Left ventricle myocardium inferior (tissue), 1 donor: ENCODE data around the gene GPR62. TPM values are rescaled to one million over a fixed set of nuclear protein-coding genes. Genes with fewer than 3 reads are reported as not detected.

ENCODE experiments used
- DNase-seq: peaks from one replicate; pipeline ENCODE4 v3.0.0-alpha.2; 2020
- H3K27ac ChIP-seq: fragments of 200-600 bp; replicated peaks from 2 replicates; pipeline ENCODE4 v1.8.0; 2021
- H3K27me3 ChIP-seq: fragments of 200-600 bp; 2 replicates; pipeline ENCODE4 v1.8.0; 2021; ENCODE audit warnings: low read depth
- H3K36me3 ChIP-seq: fragments of 200-600 bp; 2 replicates; pipeline ENCODE4 v1.8.0; 2021
- H3K4me1 ChIP-seq: fragments of 200-600 bp; 2 replicates; pipeline ENCODE4 v1.8.0; 2021
- H3K4me3 ChIP-seq: fragments of 200-600 bp; 2 replicates; pipeline ENCODE4 v1.8.0; 2021; ENCODE audit warnings: mild to moderate bottlenecking, moderate library complexity
- H3K9me3 ChIP-seq: fragments of 200-600 bp; replicated peaks from 2 replicates; pipeline ENCODE4 v1.8.0; 2021
- intact Hi-C: fragments of 100-400 bp; cut with micrococcal nuclease; formaldehyde crosslinking; loops from one replicate; pipeline ENCODE4 v1.11.0; 2022
- total RNA-seq: library from RNA; stranded (reverse); fragmentation: NEBNext Ultra II Directional; extraction: Animal tissue kit (Norgen Biotek cat#: 25700); gene quantifications from one replicate; pipeline ENCODE4 v1.2.1, GENCODE V29; 2021
- TF ChIP-seq, protein P1 (sequence below): fragments of 200-600 bp; IDR thresholded peaks from 2 replicates; pipeline ENCODE4 v1.8.0; 2021; ENCODE audit warnings: antibody characterized with exemption, mild to moderate bottlenecking, borderline replicate concordance
- donor health status: DM: no; HTN: yes; CAD: no; lungs with severe emphysema.

Gene GPR62
- total RNA-seq, 1 donor from 2014 or later = 0.16 TPM

DNA sequence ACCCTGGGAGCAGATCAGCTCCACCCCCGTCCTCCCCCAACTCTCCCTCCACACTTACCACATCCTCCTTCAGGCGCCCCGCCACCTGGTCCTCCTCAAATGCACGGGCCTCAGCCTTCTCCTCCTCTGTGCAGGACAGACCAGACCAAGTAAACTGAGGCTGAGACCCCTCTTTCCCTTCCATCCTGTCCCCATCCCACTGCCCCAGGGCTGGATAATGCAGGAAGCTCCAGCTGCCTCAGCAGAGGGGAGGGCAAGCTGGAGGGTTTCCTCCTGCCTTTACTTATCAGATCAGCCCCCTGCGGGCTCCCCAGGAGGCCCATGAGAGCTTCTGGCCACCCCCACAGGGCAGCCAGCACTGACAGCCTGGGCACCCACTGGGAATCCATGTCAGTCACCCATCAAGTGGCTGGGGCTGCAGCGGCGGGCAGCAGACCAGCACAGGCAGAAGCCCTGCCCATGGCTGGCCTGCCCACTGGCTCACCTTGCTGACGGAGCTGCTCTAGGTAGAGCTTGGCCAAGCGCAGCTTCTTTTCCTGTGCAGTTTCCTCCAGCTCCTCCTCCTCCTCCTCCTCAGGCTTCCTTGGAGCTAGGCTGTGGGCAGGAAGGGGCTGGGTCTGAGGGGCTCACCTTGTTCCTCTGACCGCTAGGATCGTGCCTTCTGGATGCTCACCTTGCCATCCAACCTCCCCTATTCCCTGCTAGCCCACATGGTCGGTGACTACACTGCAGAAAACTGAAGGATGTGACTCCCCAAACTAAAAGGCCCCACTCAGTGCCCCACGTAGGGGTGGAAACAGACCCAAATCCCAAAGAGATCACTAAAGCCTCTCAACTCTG lies 17.4 kb upstream of the GPR62 start:
- intact Hi-C loops = no loop called here
- no peak for DNase-seq
- peaks cover 26% of the 10 kb centered on the region for H3K4me1 ChIP-seq
- no peaks in the 10 kb centered on the region for H3K27me3 ChIP-seq
- peaks cover 64% of the 10 kb centered on the region for H3K36me3 ChIP-seq
- TF ChIP-seq, protein P1, sequence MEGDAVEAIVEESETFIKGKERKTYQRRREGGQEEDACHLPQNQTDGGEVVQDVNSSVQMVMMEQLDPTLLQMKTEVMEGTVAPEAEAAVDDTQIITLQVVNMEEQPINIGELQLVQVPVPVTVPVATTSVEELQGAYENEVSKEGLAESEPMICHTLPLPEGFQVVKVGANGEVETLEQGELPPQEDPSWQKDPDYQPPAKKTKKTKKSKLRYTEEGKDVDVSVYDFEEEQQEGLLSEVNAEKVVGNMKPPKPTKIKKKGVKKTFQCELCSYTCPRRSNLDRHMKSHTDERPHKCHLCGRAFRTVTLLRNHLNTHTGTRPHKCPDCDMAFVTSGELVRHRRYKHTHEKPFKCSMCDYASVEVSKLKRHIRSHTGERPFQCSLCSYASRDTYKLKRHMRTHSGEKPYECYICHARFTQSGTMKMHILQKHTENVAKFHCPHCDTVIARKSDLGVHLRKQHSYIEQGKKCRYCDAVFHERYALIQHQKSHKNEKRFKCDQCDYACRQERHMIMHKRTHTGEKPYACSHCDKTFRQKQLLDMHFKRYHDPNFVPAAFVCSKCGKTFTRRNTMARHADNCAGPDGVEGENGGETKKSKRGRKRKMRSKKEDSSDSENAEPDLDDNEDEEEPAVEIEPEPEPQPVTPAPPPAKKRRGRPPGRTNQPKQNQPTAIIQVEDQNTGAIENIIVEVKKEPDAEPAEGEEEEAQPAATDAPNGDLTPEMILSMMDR = no peak
- no peak overlapping the region for H3K27ac ChIP-seq
- H3K4me3 ChIP-seq = no peak overlapping the region
- no peaks in the 10 kb centered on the region for H3K9me3 ChIP-seq

DNA sequence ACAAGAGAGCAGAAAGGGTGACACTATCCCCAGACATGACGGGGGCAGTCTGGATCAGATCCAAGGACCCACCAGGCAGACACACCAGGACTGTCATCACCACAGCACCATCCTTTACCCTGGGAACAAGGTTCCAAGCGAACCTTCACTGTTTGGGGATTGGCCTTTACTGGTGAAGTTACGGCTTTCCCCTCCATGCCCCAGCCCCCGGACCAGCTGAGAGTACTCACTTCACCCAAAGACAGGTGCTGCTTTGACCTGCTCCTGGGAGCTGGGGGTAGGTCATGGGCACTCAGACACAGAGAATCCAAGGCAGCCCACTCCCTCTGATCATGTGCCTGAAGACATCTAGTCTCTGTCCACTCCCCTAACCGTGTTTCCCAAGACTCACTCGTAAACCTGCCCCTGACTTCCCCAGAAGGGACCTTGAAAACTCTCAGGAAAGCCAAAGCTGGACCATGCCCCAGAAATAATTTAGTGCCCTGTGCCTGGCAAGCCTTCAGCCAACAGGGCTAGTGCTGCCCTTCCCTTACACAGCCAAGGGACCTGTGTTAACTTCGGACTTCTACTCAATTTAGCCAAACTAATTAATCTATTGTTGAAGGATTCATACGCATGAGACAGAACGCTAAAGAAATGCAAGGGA lies 16.3 kb upstream of the GPR62 start:
- peaks cover 54% of the 10 kb centered on the region for H3K36me3 ChIP-seq
- H3K9me3 ChIP-seq = no peaks in the 10 kb centered on the region
- no peak overlapping the region for H3K4me3 ChIP-seq
- TF ChIP-seq, protein P1 = no peak
- no peaks in the 10 kb centered on the region for H3K27me3 ChIP-seq
- H3K4me1 ChIP-seq = peaks cover 36% of the 10 kb centered on the region
- intact Hi-C loops = no loop called here
- no peak for DNase-seq
- H3K27ac ChIP-seq = no peak overlapping the region

DNA sequence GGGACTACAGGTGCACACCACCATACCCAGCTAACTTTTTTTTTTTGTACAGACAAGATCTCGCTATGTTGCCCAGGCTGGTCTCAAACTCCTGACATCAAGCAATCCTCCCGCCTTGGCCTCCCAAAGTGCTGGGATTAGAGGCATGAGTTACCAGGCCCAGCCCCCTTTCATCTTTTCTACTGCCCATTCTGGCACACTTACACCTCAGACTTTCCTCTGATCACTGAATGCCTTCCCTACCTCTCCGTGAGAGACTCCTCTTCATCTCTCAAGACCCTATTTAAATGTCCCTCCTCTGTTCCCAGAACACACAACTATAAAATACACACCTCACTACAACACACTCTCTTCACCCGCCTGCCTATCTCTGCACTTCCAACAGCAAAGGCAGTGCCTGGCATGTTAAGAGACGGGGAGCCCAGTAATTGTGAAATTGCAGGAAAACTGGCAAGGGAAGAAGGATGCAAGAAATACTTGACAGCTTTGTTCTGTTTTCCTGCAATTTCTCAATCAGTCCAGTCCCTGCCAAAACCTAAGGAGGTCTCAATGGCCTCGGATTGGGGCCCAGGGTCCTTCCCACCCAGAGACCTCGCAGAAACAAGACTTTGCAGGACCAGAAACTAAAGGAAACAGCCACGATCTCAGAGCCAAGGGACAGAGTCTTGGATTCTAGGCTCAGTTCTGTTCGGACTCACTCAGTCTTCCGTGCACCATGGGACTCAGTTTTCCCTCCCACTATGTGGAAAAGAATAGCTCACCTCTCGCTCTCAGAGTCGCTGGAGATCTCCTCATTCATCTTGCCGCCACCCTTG lies 14.3 kb upstream of the GPR62 start:
- DNase-seq = no peak
- Histone ChIP-seq H3K36me3 (peaks cover 51% of the 10 kb centered on the region), H3K9me3 (no peaks in the 10 kb centered on the region), H3K4me3 (peak overlapping the region; percentile 82), H3K4me1 (peaks cover 36% of the 10 kb centered on the region), H3K27ac (peak overlapping the region; percentile 74), H3K27me3 (no peaks in the 10 kb centered on the region)
- TF ChIP-seq, protein P1 = no peak
- intact Hi-C loops = no loop called here

DNA sequence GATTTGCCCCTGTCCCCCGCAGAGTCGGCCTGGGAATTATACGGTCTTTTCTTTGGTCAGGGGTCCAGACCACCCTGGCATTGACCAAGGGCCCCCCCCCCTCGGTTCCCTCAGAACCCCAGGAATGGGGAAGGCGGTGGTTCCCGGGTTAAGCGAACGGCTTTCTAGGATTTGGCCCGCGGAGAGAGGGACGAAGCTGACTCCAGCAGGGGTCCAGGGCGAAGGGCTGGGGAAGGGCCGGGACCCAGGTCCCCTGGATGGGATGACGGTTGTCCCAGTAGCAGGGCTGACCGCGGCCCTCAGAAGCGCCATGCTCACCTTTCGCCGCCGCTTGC lies 13.8 kb upstream of the GPR62 start:
- Histone ChIP-seq H3K27ac (peak overlapping the region; percentile 74), H3K36me3 (peaks cover 49% of the 10 kb centered on the region), H3K9me3 (no peaks in the 10 kb centered on the region), H3K4me1 (peaks cover 36% of the 10 kb centered on the region), H3K4me3 (peak overlapping the region; percentile 82), H3K27me3 (no peaks in the 10 kb centered on the region)
- TF ChIP-seq, protein P1 = no peak
- DNase-seq = no peak
- intact Hi-C loops = no loop called here

DNA sequence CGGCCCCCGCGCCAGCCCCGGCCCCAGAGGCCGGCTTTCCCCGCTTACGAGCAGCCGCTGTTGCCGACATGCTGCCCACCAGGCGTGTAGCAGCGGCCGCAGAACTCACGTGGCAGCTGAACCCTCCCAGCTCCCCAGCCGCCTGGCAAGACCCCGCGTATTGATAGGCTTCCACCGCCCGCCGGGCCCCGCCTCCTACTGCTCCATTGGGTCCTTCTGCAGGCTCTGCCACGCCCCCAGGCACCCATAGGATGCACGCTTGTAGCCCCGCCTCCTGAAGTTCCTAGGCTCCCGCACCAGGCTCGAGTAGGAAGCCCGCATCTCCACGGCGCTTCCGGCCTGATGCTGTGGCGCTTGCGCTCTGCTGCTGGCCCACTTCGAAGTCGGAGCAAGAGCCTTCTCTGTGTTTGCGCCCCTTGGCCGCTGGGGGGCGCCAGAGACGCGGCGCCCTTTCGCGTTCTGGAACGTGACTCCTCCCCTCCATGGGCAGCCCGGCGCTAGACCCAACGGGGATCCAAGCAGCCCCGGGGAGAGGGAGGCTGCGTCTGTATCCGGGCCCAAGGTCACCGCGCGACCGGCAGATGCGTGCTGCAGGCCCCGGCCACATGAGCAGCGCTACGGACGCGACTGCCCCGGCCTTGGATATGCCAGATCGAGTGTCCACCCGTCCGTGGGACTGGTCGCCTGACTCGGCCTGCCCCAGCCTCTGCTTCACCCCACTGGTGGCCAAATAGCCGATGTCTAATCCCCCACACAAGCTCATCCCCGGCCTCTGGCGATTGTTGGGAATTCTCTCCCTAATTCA lies 13.2 kb upstream of the GPR62 start, which contains the start of the genes PARP3 and RRP9:
TSS of gene PARP3 (plus strand) at position 566 of the 805 bp plus-strand sequence. CDS start 993 bp downstream, outside the sequence.
TSS of gene RRP9 (minus strand) at position 107 of the 805 bp plus-strand sequence. CDS start at position 70, 37 bp downstream.
- Histone ChIP-seq H3K36me3 (peaks cover 44% of the 10 kb centered on the region), H3K27me3 (no peaks in the 10 kb centered on the region), H3K27ac (peak within 1 kb of the TSS; percentile 98), H3K4me1 (peaks cover 36% of the 10 kb centered on the region), H3K9me3 (no peaks in the 10 kb centered on the region), H3K4me3 (peak within 1 kb of the TSS; percentile 82)
- peak; percentile 100 for DNase-seq
- intact Hi-C loops = no loop called here
- TF ChIP-seq, protein P1 = peak; percentile 100
